RPMI8226 (cell line): ENCODE results near the gene PPFIA4.
A peak's percentile ranks its signal among the peaks of the same experiment; 100 is the strongest.

Source experiments
- DNase-seq: peaks from one replicate; pipeline ENCODE4 v3.0.0-alpha.2; 2015

The PPFIA4 gene

DNA sequence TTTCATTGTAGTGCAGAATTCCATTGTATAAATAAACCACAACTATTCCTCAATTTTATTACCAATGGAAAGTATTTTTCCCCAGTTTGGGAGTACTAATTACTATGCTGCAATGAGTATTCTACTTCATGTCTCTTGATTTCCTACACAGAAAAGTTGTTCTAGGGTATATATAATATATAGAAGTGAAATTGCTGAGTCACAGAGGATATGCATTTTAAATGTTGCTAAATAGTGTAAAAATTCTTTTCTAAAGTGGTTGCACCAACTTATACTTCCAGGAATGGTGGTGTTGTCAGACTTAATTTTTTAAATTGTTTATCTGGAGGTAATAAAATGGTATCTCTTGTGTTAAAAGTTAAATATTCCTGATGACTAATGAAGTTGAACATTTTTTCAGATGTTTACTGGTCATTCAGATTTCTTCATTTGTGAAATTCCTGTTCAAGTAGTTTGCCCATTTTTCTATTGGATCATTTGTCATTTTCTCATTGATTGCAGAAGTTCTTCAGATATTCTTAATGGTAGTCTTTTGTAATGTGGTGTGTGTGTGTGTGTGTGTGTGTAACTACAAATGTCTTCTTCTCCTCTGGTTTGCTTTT lies 78.6 kb downstream of the PPFIA4 start:
- DNase-seq = no peak

DNA sequence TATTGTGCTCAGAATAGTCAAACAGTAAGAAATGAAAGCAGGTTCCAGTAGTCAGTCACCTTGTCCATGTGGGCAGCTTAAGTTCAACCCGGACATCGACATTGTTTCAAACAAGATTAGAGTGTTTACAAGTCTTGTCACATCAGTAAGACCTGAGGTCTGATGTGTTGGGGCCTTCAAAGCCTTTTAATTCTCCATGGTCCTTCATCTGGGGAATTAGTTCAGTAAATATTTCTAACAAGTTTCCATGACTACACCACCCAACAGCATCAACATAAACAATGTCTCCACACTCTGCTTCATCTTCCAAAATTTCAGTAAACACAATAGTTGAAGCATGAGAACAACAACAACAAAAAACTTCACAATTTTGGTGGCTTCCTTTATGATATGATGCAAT lies 86.2 kb downstream of the PPFIA4 start:
- no peak for DNase-seq

DNA sequence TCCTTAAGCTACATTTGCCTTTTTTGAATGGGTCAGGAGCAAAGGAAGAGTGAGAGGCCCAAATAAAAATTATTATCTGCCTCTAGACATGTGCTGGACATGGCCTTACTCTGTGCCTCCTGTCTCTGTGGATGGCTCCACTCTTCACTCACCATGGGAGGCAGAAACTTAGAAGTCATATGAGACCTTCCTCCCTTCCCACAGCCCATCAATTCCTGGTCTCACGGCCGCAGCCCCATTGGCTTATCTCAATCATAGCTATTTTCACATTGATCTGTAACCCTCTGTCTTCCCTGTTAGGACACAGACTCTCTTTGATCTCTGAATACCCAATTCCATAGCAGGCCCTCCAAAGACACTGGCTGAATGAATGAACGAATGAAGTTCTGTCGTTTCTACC lies 87.0 kb downstream of the PPFIA4 start:
- DNase-seq = no peak

GRCh38 chr1:203114202-203114601 lies 87.9 kb downstream of the PPFIA4 start:
- no peak for DNase-seq

- DNase-seq = peak; percentile 33
These were observed 90.0 kb downstream of the PPFIA4 start for GRCh38 chr1:203116091-203116820.

DNA sequence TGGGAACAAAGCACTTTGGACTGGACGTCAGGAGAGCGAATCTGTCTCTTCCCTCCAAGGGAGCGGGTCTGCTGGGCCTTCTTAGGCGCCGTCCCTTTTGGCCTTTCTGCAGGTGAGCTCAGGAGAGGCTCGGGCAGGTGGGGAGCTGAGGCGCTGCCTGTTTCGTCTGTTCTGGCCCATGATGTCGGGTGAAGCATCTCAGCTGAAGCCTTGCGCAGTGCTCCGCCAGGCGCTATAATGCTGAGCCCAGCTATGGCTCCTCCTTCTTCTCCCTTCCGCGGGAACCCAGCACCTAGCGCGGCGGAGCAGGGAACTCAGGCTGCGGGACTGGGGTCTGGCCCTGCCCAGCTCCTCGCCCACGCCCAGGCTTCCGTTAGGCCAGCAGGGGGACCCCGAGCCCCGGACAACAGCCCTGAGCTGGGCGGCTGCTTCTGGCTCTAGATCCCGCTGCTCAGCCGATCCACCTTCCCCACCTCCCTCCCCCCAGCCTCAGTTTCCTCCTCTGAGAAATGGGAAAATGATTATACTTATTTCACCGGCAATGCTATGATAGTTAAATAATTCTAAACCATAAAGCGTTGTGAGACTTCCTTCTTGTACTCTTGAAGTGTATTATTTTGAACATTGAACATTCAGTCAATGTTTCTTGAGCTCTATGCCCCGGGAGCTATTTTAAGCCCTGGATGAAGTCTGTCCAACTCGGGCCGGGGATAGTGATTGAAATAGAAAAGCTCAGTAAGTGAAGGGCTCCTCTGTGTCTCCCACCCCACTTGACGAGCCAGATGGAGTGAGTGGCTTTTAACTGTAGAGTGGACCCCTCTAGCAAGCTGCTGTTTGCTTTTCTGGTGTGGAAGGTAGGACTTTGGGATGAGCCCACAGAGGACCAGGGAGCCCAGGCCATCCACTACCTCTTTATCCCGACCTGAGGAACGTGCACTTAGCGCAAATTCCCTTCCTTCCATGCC lies 91.6 kb downstream of the PPFIA4 start:
- DNase-seq = peak; percentile 70

GRCh38 chr1:203120325-203121153 lies 94.2 kb downstream of the PPFIA4 start:
- no peak for DNase-seq

DNA sequence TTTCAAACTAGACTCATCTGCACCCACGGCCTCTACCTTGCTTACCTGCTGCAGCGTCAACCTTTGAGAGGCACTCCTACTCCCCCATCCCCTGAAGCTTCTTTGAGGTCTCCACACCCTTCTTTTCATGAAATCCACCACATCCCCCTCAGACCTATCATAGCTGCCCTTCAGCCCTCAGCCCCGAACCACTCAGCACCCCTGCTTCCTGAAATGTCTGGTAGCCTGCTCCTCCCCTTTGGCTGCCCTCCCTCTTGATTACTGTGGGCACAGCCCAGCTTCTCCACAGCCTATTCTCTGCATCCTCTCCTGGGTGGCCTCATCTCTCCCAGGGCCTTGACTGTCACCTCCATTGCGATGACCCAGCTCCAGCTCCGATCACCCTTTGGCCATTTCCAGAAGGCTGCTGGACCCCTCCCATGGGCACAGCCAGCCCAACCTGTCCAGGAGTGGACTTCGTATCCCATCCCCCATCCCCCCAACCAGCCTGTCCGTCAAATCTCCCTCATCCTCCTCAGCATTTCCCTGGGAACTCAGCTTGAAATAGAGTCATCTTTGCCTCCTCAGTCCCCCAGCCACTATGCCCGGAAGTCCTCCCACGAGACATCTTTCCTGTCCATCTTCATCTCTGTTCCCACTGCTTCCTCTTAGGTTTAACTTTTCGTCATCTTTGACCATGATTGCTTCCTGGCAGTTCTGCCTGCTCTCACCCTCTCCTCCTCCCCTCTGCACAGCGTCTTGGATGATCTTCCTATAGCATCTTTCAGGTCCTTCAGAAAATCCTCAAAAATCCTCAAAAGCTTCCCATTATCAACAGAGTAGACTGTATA lies 95.1 kb downstream of the PPFIA4 start:
- DNase-seq = no peak

- DNase-seq = no peak
These were observed 95.9 kb downstream of the PPFIA4 start for GRCh38 chr1:203122159-203122558.

DNA sequence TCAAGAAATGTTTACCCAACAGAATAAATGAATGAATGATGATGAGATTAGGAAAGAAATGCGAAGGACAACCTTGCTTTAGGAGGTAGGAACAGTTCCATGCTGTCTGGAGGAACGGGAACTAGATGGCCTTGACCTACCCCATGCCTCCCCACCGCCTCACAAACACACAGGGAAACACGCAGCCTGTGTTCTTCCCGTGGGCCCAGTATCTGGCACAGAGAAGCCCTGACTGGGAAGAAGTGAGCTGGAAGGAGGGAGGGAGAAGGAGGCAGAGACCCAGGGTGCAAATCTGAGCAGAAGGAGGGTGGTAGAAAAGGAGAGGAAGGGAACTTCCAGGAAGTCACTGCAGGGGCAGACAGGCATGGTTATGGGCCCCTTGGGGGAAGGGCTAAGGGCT lies 97.7 kb downstream of the PPFIA4 start:
- no peak for DNase-seq

- DNase-seq = no peak
These were observed 98.4 kb downstream of the PPFIA4 start for GRCh38 chr1:203124546-203125317.

GRCh38 chr1:203126151-203126865 lies 100.0 kb downstream of the PPFIA4 start:
- peak; percentile 23 for DNase-seq

- no peak for DNase-seq
These were observed 100.8 kb downstream of the PPFIA4 start for GRCh38 chr1:203126866-203127665.

DNA sequence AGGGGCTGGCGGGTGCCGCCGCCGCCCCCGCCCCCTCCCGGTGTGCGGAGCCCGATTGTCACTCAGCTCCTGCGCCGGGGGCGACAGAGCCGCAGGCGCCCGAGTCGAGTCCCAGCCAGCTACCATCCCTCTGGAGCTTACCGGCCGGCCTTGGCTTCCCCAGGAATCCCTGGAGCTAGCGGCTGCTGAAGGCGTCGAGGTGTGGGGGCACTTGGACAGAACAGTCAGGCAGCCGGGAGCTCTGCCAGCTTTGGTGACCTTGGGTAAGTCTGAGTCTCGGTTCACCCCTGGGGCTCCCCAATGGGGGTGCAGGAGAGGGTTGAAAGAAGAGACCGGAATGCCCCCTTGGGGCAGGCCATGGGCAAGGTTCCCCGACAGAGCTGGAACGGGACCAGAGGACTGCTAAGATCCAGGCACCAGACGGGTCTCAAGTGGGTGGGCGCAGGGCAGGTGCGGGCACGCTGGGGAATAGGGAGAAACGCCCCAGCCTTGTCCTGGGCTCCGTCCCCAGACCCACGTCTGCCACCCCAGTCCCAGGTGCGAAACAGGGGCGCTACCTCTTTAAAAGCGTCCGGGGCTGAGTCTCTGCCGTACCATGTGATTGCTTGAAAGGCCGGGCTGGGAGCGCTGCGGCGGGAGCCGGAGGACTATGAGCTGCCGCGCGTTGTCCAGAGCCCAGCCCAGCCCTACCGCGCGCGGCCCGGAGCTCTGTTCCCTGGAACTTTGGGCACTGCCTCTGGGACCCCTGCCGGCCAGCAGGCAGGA lies 101.6 kb downstream of the PPFIA4 start, which contains the start of gene ADORA1:
Gene ADORA1, plus strand, starts transcription at position 61 of the 765 bp plus-strand sequence. CDS start 1,116 bp downstream, outside the sequence.
- DNase-seq = peak; percentile 83

- no peak for DNase-seq
These were observed 102.1 kb downstream of the PPFIA4 start for GRCh38 chr1:203128431-203128715.
